Lung (tissue), 12 donors: ENCODE measurements around the gene ST3GAL5. TPM values are rescaled to one million over a fixed set of nuclear protein-coding genes. Genes with fewer than 3 reads are reported as not detected.

ENCODE experiments used
- ATAC-seq: fragments of 200-7000 bp; cut with Tn5 transposase; one replicate; pipeline ENCODE4 v1.9.1; 2020; ENCODE audit warnings: moderate number of reproducible peaks; ENCODE audit not compliant: insufficient read depth, low FRiP score
- DNase-seq, 3 donors: peaks; one replicate each; pipeline ENCODE4 v3.0.0-alpha.2; 2013 to 2017
- H3K27ac ChIP-seq, 2 donors: one replicate each; pipeline ENCODE4 v1.5.1; 2013; ENCODE audit warnings: mild to moderate bottlenecking in 2 of 2, moderate library complexity in 2 of 2, control low read depth in 1 of 2, inconsistent platforms in 1 of 2, low read depth in 1 of 2, low read length in 1 of 2
- H3K27me3 ChIP-seq, 3 donors: one replicate each; pipeline ENCODE4 v1.5.1; 2013; ENCODE audit warnings: low read length in 2 of 3; ENCODE audit not compliant: control insufficient read depth in 3 of 3, insufficient read depth in 3 of 3
- H3K36me3 ChIP-seq, 4 donors: one replicate each; pipeline ENCODE4 v1.5.1; 2013; ENCODE audit warnings: low read length in 4 of 4, mild to moderate bottlenecking in 1 of 4, moderate library complexity in 1 of 4; ENCODE audit not compliant: control insufficient read depth in 4 of 4, insufficient read depth in 4 of 4
- H3K4me1 ChIP-seq, 5 donors: one replicate each; pipeline ENCODE4 v1.5.1; 2013; ENCODE audit warnings: low read length in 5 of 5, mild to moderate bottlenecking in 2 of 5, moderate library complexity in 1 of 5; ENCODE audit not compliant: control insufficient read depth in 5 of 5, insufficient read depth in 5 of 5
- H3K4me3 ChIP-seq: one replicate; pipeline ENCODE4 v1.5.1; 2013; ENCODE audit warnings: mild to moderate bottlenecking, control low read depth, moderate library complexity
- H3K9ac ChIP-seq, 2 donors: one replicate each; pipeline ENCODE4 v1.5.1; 2013; ENCODE audit warnings: low read length in 2 of 2, control low read depth in 1 of 2; ENCODE audit not compliant: insufficient read depth in 1 of 2
- H3K9me3 ChIP-seq, 4 donors: one replicate each; pipeline ENCODE4 v1.5.1; 2013; ENCODE audit warnings: low read length in 3 of 4, mild to moderate bottlenecking in 1 of 4, moderate library complexity in 1 of 4; ENCODE audit not compliant: control insufficient read depth in 4 of 4, insufficient read depth in 3 of 4
- CTCF ChIP-seq: IDR thresholded peaks from 2 replicates; pipeline ENCODE4 v1.5.1; 2012; ENCODE audit warnings: mild to moderate bottlenecking; ENCODE audit errors: control extremely low read depth, extremely low read depth
- WGBS, 2 donors: extraction: QIAGEN DNeasy Blood & Tissue Kit; methylation state at CpG; one replicate each; pipeline ENCODE4 v1.1.7; 2013; 5-methylcytosine and 5-hydroxymethylcytosine counted together
- polyA plus RNA-seq, 2 donors: library from polyadenylated mRNA; stranded (reverse); fragments of 200-250 nt; gene quantifications; one replicate each; pipeline ENCODE4 v1.2.1, GENCODE V29; 2013
- total RNA-seq, 2 donors: library from RNA; depleted of rRNA in 1 of 2; stranded (reverse); fragments of >200 nt in 1 of 2; gene quantifications; one replicate each; pipeline ENCODE4 v1.2.1, GENCODE V29; 2014 to 2021
- donor health status: control.
- donor health status: control.
- donor health status: Bipolar disorder and iron deficiency.
- donor health status: healthy.
- donor health status: DM: yes; HTN: yes; CAD: no.

ST3GAL5 gene
- total and polyA plus RNA-seq, 4 donors: 31.1 to 149 (median 64.4) TPM

DNA sequence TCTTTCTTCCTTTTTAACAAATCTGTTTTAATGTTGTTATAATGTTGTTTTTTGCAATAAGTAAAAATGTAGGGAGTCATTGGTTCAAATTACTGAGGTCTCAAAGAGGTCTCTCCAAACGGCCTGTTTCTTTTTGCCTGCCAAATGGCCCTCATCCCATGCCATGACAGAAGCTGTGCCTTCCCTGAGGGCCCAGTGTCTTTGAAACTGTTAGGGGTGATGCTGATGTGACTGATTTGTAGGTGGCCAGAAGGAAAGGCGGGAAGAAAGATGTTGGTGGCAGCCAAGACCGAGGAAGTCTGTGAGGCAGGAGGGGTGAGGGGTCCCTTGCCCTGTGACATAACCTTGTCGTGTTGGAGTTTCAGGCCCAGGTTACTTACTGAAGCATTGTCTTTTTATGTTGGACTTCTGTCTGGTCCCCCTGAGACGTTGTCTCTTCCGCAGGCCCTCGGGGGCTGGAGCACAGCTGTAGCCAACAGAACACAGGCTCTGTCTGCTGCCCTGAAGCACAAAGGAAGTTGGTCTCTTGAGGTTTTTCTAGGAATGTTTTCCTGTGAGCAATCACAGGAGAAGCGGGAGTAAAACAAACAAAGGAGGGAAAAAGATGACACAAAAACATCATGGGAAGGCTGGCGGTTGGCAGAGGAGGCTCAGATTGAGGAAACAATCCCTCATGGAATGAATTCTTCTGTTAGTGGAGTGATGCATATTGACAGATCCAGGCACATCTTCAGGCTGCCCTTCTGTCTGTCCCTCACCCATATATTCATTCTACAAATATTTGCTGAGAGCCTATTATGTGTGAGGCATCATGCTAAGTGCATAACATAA is 4.9 kb upstream of the ST3GAL5 start:
- no peak for ATAC-seq
- H3K4me1 ChIP-seq: peaks cover 0 to 21% (median 4%) of the 10 kb centered on the region in 5 donors
- H3K27ac ChIP-seq: no peak overlapping the region
- no peaks in the 10 kb centered on the region for H3K36me3 ChIP-seq
- DNase-seq: no peak
- no peak for TF ChIP-seq CTCF
- no peak overlapping the region for H3K9ac ChIP-seq
- no peaks in the 10 kb centered on the region for H3K27me3 ChIP-seq
- 70 to 78% methylated on average over 9 of the region's 9 CpGs for WGBS, 2 donors
- H3K9me3 ChIP-seq: no peaks in the 10 kb centered on the region
- H3K4me3 ChIP-seq: no peak overlapping the region

- no peak overlapping the region for H3K9ac ChIP-seq
- H3K27ac ChIP-seq: no peak overlapping the region
- ATAC-seq: no peak
- WGBS, 2 donors: 49 to 79% methylated on average over 5 of the region's 5 CpGs
- no peaks in the 10 kb centered on the region for H3K36me3 ChIP-seq
- TF ChIP-seq CTCF: no peak
- H3K27me3 ChIP-seq: no peaks in the 10 kb centered on the region
- H3K4me1 ChIP-seq: peaks cover 0 to 32% (median 5%) of the 10 kb centered on the region in 5 donors
- no peak for DNase-seq
- no peaks in the 10 kb centered on the region for H3K9me3 ChIP-seq
- H3K4me3 ChIP-seq: no peak overlapping the region
Observed at GRCh38 chr2:85892216-85892944, 3.6 kb upstream of the ST3GAL5 start.

DNA sequence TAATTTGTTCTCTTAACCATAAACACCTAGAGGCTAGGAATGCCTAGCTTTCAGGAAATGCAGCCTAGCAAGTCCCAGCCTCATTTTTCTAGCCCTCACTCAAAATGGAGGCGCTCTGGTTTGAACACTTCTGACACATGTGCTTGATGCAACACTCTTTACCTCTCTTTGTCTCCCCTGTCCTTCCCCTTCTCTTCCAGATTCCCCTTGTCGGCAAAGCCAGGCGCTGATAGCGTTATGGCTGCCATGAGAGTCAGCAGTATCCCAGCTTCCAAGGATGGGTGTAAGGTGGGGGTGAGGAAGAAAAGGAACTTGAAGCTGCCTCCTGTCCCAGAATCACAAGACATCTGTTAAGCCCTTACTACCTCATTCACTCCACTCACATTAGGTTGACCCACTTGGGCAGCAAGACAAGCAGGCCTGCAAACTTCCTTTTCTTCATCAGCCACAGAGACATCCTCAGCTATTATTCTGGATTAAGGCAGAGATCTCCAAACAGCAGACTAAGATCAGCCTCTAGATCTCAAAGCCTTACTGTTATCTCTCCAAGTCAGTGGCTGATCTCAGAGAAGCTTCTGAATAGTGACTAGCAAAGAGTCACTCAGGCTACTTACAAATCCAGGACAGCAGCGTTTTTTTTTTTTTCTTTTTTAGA is 1.9 kb upstream of the ST3GAL5 start:
- WGBS, 2 donors: 72 to 77% methylated on average over 5 of the region's 5 CpGs
- DNase-seq: peak in 1 of 3 donors; percentile 22
- peaks cover 0 to 37% (median 8%) of the 10 kb centered on the region in 5 donors for H3K4me1 ChIP-seq
- H3K27ac ChIP-seq: peak overlapping the region in 1 of 2 donors; percentile 71
- H3K4me3 ChIP-seq: no peak overlapping the region
- no peak for ATAC-seq
- no peaks in the 10 kb centered on the region for H3K36me3 ChIP-seq
- H3K27me3 ChIP-seq: no peaks in the 10 kb centered on the region
- no peak for TF ChIP-seq CTCF
- H3K9ac ChIP-seq: no peak overlapping the region
- H3K9me3 ChIP-seq: no peaks in the 10 kb centered on the region
